HG03103 (cell line): ENCODE data around the gene TGFB2.

Experiments used
- ATAC-seq: cut with Tn5 transposase; IDR thresholded peaks from one replicate; pipeline ENCODE4 v1.9.1; 2021; ENCODE audit warnings: low read depth; ENCODE audit not compliant: unreplicated experiment

The TGFB2 gene

GRCh38 chr1:218330043-218330623, 15.0 kb upstream of the TGFB2 start:
- ATAC-seq: peak; percentile 71

- ATAC-seq: no peak
These were observed 12.7 kb upstream of the TGFB2 start for GRCh38 chr1:218332416-218332815.

- ATAC-seq: no peak
These were observed 8.8 kb upstream of the TGFB2 start for GRCh38 chr1:218336328-218336727.

GRCh38 chr1:218339267-218339831, 5.8 kb upstream of the TGFB2 start:
- ATAC-seq: peak; percentile 55

- ATAC-seq: no peak
These were observed 3.8 kb upstream of the TGFB2 start for GRCh38 chr1:218341325-218341724.

- ATAC-seq: no peak
These were observed 3.0 kb upstream of the TGFB2 start for GRCh38 chr1:218342091-218342490.

GRCh38 chr1:218345673-218346390, 696 bp downstream of the TGFB2 start:
- peak; percentile 69 for ATAC-seq

- ATAC-seq: no peak
These were observed 1.5 kb downstream of the TGFB2 start for GRCh38 chr1:218346391-218347204.

GRCh38 chr1:218347336-218347722, 2.2 kb downstream of the TGFB2 start:
- ATAC-seq: no peak

- ATAC-seq: no peak
These were observed 2.8 kb downstream of the TGFB2 start for GRCh38 chr1:218347723-218348627.

- no peak for ATAC-seq
These were observed 3.5 kb downstream of the TGFB2 start for GRCh38 chr1:218348628-218349071.

GRCh38 chr1:218349348-218350034, 4.4 kb downstream of the TGFB2 start:
- ATAC-seq: no peak

GRCh38 chr1:218350035-218350525, 4.9 kb downstream of the TGFB2 start:
- no peak for ATAC-seq

- ATAC-seq: no peak
These were observed 5.7 kb downstream of the TGFB2 start for GRCh38 chr1:218350801-218351266.

GRCh38 chr1:218351391-218352074, 6.4 kb downstream of the TGFB2 start:
- ATAC-seq: peak; percentile 74

- no peak for ATAC-seq
These were observed 6.9 kb downstream of the TGFB2 start for GRCh38 chr1:218352075-218352438.

GRCh38 chr1:218353656-218354055, 8.5 kb downstream of the TGFB2 start:
- ATAC-seq: no peak

- no peak for ATAC-seq
These were observed 10.1 kb downstream of the TGFB2 start for GRCh38 chr1:218355278-218355677.
